GM19324 (cell line): ENCODE measurements around the gene UBE4B.

Source experiments
- ATAC-seq: cut with Tn5 transposase; IDR thresholded peaks from one replicate; pipeline ENCODE4 v1.9.1; 2021; ENCODE audit warnings: mild to moderate bottlenecking, moderate library complexity; ENCODE audit not compliant: unreplicated experiment, low FRiP score

UBE4B gene

DNA sequence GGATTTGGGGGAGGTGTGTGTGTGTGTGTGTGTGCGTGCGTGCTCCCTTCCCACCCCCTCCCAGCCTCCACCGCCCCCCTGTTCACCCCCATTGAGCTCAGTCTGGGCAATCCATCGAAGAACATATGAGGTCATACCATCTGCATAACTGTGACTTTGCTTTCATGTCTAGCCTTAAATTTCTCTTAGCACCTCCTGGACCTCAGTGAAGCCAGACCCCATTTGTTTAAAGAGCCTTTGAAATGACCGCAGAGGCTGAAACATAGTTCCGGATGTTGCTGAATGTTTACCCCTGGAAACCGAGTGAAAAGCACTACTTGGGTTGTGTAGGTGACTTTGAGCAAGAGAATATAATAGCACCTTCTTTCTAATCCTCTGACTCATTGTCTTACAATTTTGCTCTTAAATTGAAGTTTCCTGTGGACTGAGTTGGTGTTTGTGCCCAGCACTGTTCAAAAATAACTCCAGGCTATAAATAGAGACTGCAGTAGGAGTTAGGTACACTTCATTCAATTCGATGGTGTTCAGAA is 75.4 kb downstream of the UBE4B start:
- ATAC-seq: no peak

DNA sequence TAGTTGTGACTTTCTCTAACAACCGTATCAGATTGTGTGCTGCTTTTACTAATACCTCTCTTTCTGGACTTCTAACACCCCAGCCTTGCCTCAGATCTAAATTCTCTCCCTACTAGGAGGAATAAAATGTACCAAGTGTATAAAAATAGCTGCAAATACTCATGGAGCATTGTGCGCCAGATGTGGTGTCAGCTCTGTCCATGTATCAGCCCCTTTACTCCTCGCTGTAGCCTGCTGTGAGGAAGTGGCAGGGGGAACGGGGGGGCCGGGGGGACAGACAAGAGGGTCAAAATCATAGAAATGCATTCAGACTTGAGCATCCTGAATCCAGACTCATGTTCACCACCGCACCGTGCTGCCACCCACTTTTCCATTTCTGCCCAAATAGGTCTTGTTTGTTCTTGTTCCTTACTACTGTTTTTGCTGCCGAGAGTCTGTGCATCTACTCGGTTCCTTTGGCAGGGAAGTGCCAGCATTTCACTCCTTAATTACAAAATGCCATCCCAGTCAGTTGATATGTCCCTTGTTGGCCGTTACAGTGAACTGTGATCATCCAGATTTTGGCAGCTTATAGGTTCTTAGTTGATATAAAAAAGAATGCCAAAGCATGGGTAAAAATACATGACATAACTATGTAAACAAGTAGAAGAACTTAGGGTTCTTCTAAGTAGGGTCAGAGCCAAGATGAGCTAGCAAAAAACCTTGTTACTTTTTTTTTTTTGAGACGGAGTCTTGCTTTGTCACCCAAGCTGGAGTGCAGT is 76.4 kb downstream of the UBE4B start:
- no peak for ATAC-seq

DNA sequence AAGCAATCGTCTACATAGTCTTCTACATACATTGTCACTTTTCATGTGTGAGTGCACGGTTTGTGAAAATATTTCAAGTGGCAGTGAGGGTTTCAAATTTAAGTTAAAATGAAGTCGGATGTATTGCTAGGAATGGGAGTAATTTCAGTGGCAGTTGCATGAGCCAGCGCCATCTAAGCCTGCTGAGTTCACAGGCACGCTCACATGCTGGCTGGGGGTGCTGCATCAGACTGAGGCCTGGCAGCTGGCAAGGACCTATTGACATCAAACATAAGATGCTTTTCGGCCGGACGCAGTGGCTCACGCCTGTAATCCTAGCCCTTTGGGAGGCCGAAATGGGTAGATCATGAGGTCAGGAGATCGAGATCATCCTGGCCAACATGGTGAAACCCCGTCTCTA is 80.7 kb downstream of the UBE4B start:
- ATAC-seq: no peak

DNA sequence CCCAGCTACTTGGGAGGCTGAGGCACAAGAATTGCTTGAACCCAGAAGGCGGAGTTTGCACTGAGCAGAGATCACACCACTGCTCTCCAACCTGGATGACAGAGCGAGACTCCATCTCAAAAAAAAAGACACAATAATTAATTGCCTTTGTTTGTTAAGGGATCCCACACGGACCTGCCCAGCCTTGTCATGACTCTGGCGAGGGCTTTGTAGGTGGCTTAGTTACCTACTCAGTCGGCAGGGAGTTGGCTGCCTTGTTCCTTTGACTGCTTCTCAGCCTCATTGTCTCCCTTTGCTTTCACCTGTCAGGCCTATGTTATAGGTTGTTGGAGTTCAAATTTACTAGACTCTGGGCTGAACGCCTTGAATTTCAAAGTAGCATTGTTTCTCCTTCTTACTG is 82.0 kb downstream of the UBE4B start:
- ATAC-seq: no peak

DNA sequence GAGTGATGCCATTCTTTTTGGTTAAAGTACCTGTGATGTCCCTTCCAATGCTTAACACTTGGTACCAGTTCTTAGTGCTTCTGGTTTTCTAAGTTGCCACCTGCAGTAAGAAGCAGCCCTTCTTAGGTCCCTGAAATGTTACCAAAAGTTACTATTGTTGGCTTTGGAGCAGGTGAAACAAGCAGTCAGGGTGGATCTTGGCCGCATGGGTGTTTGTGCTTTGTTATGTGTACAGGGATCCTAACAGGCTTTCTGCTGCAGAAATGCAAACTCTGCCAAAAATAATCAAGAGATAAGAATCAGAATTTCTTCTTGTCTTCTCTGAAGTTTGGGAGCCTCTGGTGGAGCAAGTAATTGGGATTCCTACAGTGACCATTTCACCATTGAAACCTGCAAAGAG is 84.4 kb downstream of the UBE4B start:
- ATAC-seq: no peak

DNA sequence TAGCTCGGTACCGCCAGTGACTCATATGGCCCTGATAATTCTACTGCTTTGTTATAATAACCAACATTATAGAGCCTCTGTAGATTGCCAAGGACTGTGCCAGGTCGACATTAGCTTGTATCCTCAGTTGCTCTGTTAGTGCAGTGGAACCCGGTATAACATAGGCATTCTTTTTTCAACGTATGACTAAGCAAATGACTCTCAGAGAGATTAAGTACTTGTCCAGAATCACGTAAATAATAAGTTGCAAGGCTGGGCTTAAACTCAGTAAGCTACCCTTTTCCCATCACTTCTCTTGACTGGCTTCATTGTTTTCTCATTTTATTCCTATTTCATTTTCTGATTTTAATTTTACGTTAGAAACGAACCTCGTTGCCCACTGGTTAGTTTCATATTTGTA is 85.1 kb downstream of the UBE4B start:
- ATAC-seq: no peak

DNA sequence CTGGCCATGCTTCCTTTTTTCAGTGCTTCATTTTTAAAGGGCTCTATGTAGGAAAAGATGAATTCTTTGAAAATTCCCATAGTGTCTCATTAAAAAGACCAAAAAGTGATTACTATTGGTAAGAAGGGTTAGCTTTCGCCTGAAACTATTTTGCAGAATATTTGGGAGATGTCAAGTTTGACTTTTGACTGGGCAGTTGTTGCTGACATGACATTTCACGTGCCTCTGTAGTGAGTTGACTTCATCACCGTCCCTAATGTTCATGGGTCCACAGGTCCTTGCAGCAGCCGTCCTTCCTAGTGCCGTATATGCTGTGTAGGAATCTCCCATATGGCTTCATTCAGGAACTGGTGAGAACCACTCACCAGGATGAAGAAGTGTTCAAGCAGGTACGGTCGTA is 88.9 kb downstream of the UBE4B start:
- ATAC-seq: no peak

DNA sequence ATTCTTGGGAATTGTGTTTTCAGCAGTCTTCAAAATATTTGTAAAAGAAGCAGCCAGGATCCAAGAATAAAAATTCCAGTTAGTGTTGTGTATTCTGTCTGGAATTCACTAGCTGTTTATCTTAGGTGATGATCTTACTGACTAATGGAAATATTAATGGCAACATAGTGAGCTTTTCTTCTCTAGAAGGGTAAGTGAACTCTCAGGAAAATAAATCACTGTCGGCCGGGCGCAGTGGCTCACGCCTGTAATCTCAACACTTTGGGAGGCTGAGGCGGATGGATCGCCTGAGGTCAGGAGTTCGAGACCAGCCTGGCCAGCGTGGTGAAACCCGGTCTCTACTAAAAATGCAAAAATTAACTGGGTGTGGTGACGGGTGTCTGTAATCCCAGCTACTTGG is 90.2 kb downstream of the UBE4B start:
- no peak for ATAC-seq

DNA sequence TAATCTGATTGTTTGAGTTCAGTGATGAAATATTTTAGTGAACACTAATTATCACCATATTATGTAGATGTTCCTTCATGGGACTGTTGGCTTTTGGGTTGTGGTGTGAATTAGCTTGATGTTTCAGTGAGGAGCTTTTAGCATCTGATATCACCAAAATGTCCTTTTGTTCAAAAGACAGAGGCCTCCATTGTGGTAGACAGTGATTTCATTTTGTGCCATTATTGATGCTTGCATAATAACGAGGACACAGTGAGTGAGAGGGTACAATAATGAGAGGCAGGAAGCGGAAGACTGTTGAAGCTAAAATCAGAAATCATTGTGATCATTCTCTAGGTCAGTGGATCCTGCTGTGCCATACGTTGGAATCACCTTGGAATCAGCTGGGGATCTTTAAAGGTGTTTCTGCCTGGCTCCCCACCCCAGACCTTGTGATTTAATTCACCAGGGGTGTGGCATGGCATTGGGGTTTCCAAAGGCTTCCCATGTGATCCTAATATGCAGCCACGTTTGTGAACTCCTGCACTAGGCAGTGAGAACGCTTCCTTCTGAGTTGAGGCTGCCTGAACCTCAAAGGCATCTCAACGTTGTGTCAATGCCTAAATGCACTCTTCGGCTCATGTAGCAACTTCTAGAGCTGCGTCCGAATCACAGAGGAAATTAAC is 95.5 kb downstream of the UBE4B start:
- ATAC-seq: no peak

DNA sequence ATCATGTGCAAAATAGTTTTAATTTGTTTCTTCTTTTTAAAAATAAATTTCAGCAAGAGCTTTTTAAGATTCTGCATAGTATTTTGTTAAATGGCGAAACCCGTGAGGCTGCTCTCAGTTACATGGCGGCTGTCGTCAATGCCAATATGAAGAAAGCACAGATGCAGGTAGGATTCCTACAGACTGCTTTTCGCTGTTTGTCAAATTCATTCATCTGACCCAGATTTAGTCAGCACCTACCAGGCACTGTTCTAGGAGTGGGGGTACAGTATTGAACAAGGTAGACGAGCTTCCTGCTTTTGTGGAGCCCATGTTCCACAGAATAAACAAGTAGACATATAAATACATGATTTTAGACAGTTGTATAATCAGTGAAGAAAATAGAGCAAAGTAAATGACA is 99.6 kb downstream of the UBE4B start:
- no peak for ATAC-seq

DNA sequence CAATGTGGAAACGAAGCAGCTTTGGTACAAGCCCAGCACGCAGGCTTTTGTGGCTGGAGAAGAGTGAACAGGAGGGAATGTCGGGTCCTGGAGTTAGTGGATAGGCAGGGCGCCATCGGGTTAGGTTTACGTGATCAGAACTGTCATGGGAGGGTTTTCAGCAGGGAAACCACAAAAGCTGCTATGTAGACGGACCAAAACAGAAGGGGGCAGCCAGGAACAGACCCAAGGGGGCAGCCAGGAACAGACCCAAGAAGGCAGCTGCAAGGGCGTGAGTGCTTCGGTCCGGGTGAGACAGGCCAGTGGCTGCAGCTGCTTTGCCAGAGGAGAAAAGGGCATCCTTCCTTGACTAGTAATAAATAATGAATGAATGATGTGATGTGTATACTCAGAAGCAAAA is 100.1 kb downstream of the UBE4B start:
- ATAC-seq: no peak

DNA sequence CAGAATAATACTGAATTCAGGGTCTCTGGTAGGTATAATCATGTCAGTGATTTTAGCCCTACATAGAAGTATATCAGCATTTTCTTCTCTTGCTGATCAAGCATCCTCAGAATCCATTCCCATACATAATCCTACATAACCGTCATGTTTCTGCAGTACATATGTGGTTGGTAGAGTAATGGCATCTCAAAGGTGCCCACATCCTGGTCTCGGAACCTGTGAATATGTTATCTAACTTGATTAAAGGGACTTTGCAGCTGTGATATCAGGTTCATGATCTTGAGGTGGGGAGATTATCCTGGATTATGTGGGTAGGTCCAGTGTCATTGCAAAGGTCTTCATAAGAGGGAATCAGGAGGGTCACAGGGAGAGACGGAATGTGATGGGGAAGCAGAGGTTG is 108.2 kb downstream of the UBE4B start:
- ATAC-seq: no peak

DNA sequence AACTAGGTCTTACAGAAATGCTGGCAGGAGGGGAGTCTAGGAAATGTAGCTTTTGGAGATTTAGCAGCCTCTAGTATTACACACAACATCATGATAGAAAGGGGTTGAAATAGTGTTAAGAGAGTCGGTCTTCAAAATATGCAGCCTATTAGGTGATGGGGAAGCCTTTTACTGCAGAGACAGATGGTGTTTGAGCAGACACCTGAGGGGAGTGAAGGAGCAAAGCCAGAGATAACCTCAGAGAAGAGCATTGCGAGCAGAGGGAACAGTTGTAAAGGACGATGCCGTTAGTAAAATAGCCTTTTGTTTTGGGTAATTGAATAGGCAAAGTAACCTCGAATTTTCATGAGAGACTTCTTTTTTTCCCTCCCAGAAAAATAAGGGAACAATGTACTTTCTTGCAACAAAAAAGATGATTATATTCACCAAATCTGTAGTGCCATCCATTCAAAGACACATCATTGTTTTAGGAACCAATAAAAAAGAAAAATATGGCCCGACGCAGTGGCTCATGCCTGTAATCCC is 111.3 kb downstream of the UBE4B start:
- no peak for ATAC-seq

DNA sequence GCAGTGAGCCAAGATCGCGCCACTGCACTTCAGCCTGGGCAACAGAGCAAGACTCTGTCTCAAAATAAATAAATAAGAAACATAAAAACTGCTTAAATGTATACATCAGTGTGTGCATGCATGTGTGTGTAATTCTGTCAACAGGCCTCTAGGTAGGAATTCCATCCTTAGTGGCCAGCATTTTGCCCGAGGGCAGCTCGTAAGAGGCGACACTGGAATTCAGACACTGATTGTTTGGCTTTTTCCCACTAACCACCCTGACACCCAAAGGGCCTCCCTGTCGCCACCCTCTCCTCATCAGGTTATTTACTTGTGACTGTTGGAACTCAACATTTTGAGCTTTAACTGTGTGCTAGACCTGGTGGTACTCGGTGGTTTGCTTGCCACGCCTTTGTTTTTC is 113.6 kb downstream of the UBE4B start:
- no peak for ATAC-seq

DNA sequence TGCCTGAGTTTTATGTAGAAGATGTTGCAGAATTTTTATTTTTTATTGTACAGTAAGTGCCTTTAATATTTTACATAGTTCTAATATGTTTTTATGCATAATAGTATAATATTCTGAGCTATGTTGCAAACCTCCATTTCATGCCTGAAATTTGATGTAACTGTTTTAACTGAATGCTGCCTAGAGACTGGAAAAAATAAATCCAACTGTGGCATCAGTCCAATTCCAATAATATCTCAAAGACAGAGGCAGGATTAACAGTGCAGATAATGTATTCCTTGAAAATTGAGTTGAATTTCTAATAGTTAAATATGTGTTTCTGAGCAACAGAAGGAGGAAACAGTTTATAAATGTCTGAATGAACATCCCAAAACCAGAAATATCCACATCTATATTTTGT is 116.5 kb downstream of the UBE4B start:
- no peak for ATAC-seq

DNA sequence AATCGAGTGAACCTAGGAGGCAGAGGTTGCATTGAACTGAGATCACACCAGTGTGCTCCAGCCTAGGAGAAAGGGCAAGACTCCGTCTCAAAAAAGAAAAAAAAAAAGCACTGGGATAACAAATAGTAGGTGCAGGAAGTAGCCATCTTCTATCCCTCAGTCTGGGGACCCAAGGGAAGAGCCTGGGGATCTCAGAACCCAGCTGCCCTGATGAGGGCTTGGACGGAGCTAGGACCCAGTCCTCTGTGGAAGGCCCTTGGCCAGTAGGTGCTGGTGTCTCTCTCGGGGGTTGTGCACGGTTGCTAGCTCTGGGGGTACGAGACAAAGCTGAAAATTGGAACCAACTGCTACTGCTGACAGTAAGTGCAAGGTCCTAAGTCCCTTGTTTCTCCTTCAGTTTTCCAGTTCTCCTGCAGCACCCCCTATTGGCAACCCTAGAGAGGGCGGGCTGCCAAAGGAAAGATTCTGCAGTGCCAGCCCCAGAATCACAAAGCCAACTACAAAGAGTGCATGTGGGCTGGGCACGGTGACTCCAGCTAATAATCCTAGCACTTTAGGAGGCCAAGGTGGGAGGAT is 120.0 kb downstream of the UBE4B start:
- ATAC-seq: no peak

DNA sequence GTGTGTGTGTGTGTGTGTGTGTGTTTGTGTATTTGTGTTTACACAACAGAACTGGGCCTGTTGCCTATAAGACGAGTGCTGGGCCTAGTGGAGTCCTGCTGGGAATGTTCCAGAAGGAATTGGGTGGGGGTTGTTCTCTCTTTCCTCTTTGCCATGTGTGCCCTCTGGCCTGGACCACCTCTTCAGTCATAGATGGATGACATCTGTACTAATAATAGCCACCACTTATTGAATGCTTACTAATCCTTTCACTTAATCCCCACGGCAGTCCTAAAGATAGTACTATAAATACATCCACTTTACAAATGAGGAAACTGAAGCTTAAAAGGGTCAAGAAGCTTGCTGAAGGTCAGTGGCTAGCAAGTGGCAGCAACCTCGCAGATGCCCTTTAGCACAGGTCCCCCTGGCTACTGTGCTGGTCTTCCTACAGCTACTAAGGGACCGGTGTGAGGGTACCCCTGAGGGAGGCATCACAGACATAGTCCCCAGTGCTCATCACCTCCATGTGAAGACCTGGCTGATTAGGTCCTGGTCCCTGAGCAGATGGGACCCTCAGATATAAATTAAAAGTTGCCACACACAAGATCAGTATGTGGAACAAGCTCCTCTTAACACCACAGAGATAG is 122.4 kb downstream of the UBE4B start:
- no peak for ATAC-seq

DNA sequence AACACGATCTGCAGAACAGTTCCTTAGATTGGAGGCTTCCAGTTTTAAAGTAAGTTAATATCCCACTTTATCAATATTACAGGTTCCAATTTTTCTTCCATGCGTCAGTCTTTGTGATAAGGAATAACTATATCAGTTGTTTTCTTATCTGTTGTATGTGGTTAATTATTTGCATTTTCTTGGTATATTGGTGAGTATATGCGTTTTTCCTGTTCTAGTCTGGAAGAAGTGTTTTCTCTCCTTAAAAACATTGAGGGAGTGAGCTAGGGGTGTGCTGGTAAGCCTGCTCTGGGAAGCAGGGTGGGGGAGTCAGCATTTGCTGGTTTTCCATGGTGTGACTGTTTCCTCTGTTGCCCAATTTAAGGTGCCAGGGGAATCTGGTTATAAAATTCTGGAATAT is 127.4 kb downstream of the UBE4B start:
- ATAC-seq: no peak

DNA sequence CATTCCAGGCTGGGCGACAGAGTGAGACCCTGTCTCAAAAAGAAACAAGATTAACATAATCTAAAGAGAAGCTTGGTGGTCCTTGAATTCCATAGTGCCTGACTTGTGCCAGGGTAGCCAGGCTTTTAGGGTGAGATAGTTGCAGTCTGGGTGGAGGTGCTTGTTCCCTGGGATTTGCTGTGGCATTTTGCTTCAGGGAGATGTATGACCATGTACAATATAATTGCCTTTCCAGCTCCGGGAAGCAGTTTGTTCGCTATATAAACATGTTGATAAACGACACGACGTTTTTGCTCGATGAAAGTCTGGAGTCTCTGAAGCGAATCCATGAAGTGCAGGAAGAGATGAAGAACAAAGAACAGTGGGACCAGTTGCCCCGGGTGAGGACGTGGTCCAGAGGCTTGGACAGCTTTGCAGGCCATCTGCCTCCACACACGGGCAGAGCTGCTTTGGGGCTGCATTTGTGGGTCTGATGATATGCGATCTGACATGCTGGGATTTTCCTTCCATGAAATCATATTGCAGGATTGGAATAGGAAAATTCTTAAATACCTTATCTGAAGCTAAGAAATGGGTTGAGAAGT is 128.2 kb downstream of the UBE4B start:
- ATAC-seq: no peak

DNA sequence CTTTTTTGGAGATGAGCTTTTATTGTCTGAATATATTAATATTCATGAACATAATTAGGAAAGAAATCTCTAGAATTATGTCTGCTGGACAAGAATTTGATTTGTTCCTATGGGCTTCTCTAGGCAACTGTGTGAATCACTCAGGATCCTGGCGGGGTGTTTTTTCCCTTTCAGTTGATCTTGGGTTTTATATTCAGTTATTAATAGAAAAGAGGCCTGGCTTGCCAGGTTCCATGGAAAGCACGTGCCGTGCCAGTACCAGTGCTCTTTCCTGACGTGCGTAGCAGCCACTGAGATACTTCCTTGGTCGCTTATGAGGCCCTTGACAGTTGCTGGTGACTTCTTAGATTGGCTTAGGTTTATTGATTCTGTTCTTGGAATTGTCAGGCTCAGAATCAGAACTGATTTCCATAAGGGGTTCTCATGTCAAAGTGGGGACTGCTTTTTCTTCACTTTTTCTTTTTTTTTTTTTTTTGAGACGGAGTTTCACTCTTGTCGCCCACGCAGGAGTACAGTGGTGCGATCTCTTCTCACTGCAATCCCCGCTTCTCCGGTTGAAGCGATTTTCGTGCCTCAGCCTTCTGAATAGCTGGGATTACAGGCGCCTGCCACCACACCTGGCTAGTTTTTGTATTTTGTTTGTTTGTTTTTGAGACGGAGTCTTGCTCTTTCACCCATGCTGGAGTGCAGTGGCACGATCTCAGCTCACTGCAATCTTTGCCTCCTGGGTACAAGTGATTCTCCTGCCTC is 129.0 kb downstream of the UBE4B start:
- ATAC-seq: no peak
